OCI-M2 (cell line): Measurements from ENCODE around the gene INPP4B.

Experiments used
- DNase-seq: peaks from one replicate; lab custom pipeline; 2025; ENCODE audit not compliant: unreplicated experiment; lab: John Stamatoyannopoulos, UW

The INPP4B gene

GRCh38 chr4:142741995-142742394, 104.1 kb downstream of the INPP4B start:
- DNase-seq: no peak

- DNase-seq: no peak
Measured at GRCh38 chr4:142728233-142728632, 117.9 kb downstream of the INPP4B start.

GRCh38 chr4:142727149-142727548, 119.0 kb downstream of the INPP4B start:
- DNase-seq: no peak

- no peak for DNase-seq
Measured at GRCh38 chr4:142725886-142726285, 120.2 kb downstream of the INPP4B start.

GRCh38 chr4:142721187-142721586, 124.9 kb downstream of the INPP4B start:
- DNase-seq: no peak

GRCh38 chr4:142719854-142720541, 126.1 kb downstream of the INPP4B start:
- no peak for DNase-seq

- DNase-seq: no peak
Measured at GRCh38 chr4:142718981-142719380, 127.1 kb downstream of the INPP4B start.

GRCh38 chr4:142715727-142716126, 130.4 kb downstream of the INPP4B start:
- DNase-seq: no peak

- DNase-seq: no peak
Measured at GRCh38 chr4:142713282-142714030, 132.6 kb downstream of the INPP4B start.

GRCh38 chr4:142708231-142708630, 137.9 kb downstream of the INPP4B start:
- DNase-seq: no peak

- no peak for DNase-seq
Measured at GRCh38 chr4:142707401-142707800, 138.7 kb downstream of the INPP4B start.

- DNase-seq: no peak
Measured at GRCh38 chr4:142706381-142706780, 139.7 kb downstream of the INPP4B start.

- DNase-seq: no peak
Measured at GRCh38 chr4:142705820-142706219, 140.3 kb downstream of the INPP4B start.

GRCh38 chr4:142703694-142704309, 142.3 kb downstream of the INPP4B start:
- DNase-seq: no peak

- no peak for DNase-seq
Measured at GRCh38 chr4:142701017-142701416, 145.1 kb downstream of the INPP4B start.

- no peak for DNase-seq
Measured at GRCh38 chr4:142700531-142700930, 145.6 kb downstream of the INPP4B start.

- no peak for DNase-seq
Measured at GRCh38 chr4:142698552-142698951, 147.5 kb downstream of the INPP4B start.

GRCh38 chr4:142697928-142698327, 148.2 kb downstream of the INPP4B start:
- no peak for DNase-seq

- no peak for DNase-seq
Measured at GRCh38 chr4:142697320-142697719, 148.8 kb downstream of the INPP4B start.

GRCh38 chr4:142696334-142697122, 149.6 kb downstream of the INPP4B start:
- no peak for DNase-seq

GRCh38 chr4:142690406-142691163, 155.5 kb downstream of the INPP4B start:
- no peak for DNase-seq
